OCI-LY7 (cell line): ENCODE data around the gene MYT1. TPM values are rescaled to one million over a fixed set of nuclear protein-coding genes. Genes with fewer than 3 reads are reported as not detected.
"Not testable (repeated sequence)": the region's sequence is repeated elsewhere in the genome, so short reads cannot be mapped to it uniquely, and the experiment has no call there.

Experiments
- BruUV-seq: library from RNA; stranded (reverse); fragments of 400-500 nt; replicated peaks from 2 replicates; lab custom pipeline; 2021; lab: Mats Ljungman, UMichigan
- CTCF ChIA-PET: fragments of 300-600 bp; sonication (Branson Sonifier 250); formaldehyde crosslinking; loops from one replicate; lab custom pipeline; 2022; ENCODE audit warnings: antibody characterized with exemption; ENCODE audit not compliant: unreplicated experiment; lab: Charles Lee
- POLR2A ChIA-PET: fragments of 300-600 bp; sonication (Branson Sonifier 250); formaldehyde crosslinking; loops from one replicate; lab custom pipeline; 2022; ENCODE audit warnings: antibody characterized with exemption; lab: Charles Lee
- DNase-seq: peaks from one replicate; pipeline ENCODE4 v3.0.0-alpha.2; 2015; ENCODE audit warnings: low spot score
- H2AFZ ChIP-seq: fragments of 200-600 bp; sonication (generic), shearing (Covaris generic); 2 replicates; pipeline ENCODE4 v1.6.1; 2014; ENCODE audit warnings: mild to moderate bottlenecking, antibody characterized with exemption, low read length, moderate library complexity
- H3K27ac ChIP-seq: fragments of 200-600 bp; sonication (generic); 2 replicates; pipeline ENCODE4 v1.5.1; 2014; ENCODE audit warnings: mixed run types, low read depth, mild to moderate bottlenecking, moderate library complexity, low read length, inconsistent platforms; ENCODE audit not compliant: poor library complexity, severe bottlenecking
- H3K36me3 ChIP-seq: fragments of 200-600 bp; sonication (generic); 2 replicates; pipeline ENCODE4 v1.6.1; 2014; ENCODE audit warnings: mild to moderate bottlenecking, antibody characterized with exemption, low read length, moderate library complexity, mixed read lengths; ENCODE audit not compliant: insufficient read depth
- H3K4me1 ChIP-seq: fragments of 200-600 bp; sonication (generic); 2 replicates; pipeline ENCODE4 v1.5.1; 2014; ENCODE audit warnings: mild to moderate bottlenecking, low read length; ENCODE audit not compliant: insufficient read depth, poor library complexity, severe bottlenecking
- H3K4me2 ChIP-seq: fragments of 200-600 bp; sonication (generic); 2 replicates; pipeline ENCODE4 v1.6.1; 2014; ENCODE audit warnings: mild to moderate bottlenecking, low read length
- H3K4me3 ChIP-seq: fragments of 200-600 bp; sonication (generic); 2 replicates; pipeline ENCODE4 v1.5.1; 2014; ENCODE audit warnings: mild to moderate bottlenecking, low read depth, low read length; ENCODE audit not compliant: poor library complexity, severe bottlenecking
- H3K79me2 ChIP-seq: fragments of 200-600 bp; sonication (generic); 2 replicates; pipeline ENCODE4 v1.6.1; 2016; ENCODE audit warnings: low read depth, mild to moderate bottlenecking, low read length, moderate library complexity, mixed read lengths; ENCODE audit not compliant: insufficient read depth
- H3K9me2 ChIP-seq: fragments of 200-600 bp; sonication (generic); 2 replicates; pipeline ENCODE4 v1.6.1; 2016; ENCODE audit warnings: mild to moderate bottlenecking, low read length, mixed read lengths; ENCODE audit not compliant: insufficient read depth
- H3K9me3 ChIP-seq: fragments of 200-600 bp; sonication (generic); 2 replicates; pipeline ENCODE4 v1.6.1; 2014; ENCODE audit warnings: mild to moderate bottlenecking, mixed run types, low read length, mixed read lengths
- H4K20me1 ChIP-seq: fragments of 200-600 bp; sonication (generic); 2 replicates; pipeline ENCODE4 v1.6.1; 2014; ENCODE audit warnings: mild to moderate bottlenecking, antibody characterized with exemption, low read length, moderate library complexity, mixed read lengths; ENCODE audit not compliant: insufficient read depth
- intact Hi-C: fragments of 100-400 bp; cut with micrococcal nuclease; formaldehyde crosslinking; loops from one replicate; pipeline ENCODE4 v1.10.0; 2022; ENCODE audit not compliant: unreplicated experiment
- small RNA-seq: library from RNA; depleted of rRNA; stranded (forward); fragments of <200 nt; gene quantifications from one replicate; pipeline ENCODE3, GENCODE V24; 2014
- total RNA-seq, 2 experiments: library from RNA; depleted of rRNA in 1 of 2; stranded (reverse); fragments of >200 nt in 1 of 2; shearing (Covaris generic) in 1 of 2; gene quantifications; 2 replicates each; pipeline ENCODE4 v1.2.3, GENCODE V29; 2014 to 2022

MYT1 gene
- total RNA-seq, 2 experiments from 2014 or later, result 0.32 to 0.95 TPM

- H4K20me1 ChIP-seq, CTCF ChIA-PET, POLR2A ChIA-PET, H3K79me2 ChIP-seq, intact Hi-C loops, H2AFZ ChIP-seq, H3K36me3 ChIP-seq, H3K27ac ChIP-seq, H3K4me3 ChIP-seq, BruUV-seq, DNase-seq, H3K4me2 ChIP-seq, H3K4me1 ChIP-seq, H3K9me2 ChIP-seq: not testable (repeated sequence)
- H3K9me3 ChIP-seq, result peaks cover 29% of the 10 kb centered on the region
Observed at GRCh38 chr20:64287264-64287590, 123.0 kb downstream of the MYT1 start.

Small RNA genes lying within 50 kb of the gene (small RNA-seq; reads per million reads assigned to genes)
- gene AL137028.2, result not detected

Other genes starting within 250 kb of the MYT1 start
- 19.8 and 25.6 TPM in 2 replicates for gene UCKL1, start 208.0 kb upstream of the MYT1 start, total RNA-seq (2014; rRNA removed; shearing (Covaris generic))
- 42.6 and 43.0 TPM in 2 replicates for gene UCKL1, start 208.0 kb upstream of the MYT1 start, total RNA-seq (2022)
- 5.6 and 7.2 TPM in 2 replicates for gene ZNF512B, start 194.5 kb upstream of the MYT1 start, total RNA-seq (2014; rRNA removed; shearing (Covaris generic))
- gene ZNF512B, start 194.5 kb upstream of the MYT1 start, total RNA-seq (2022), result 13.6 and 14.3 TPM in 2 replicates
- gene SAMD10, start 184.8 kb upstream of the MYT1 start, total RNA-seq (2014; rRNA removed; shearing (Covaris generic)), result 3.1 and 12.0 TPM in 2 replicates
- 11.9 and 13.3 TPM in 2 replicates for gene SAMD10, start 184.8 kb upstream of the MYT1 start, total RNA-seq (2022)
- gene PRPF6, start 183.3 kb upstream of the MYT1 start, total RNA-seq (2014; rRNA removed; shearing (Covaris generic)), result 45.1 and 61.5 TPM in 2 replicates
- gene PRPF6, start 183.3 kb upstream of the MYT1 start, total RNA-seq (2022), result 70.4 and 73.7 TPM in 2 replicates
- gene C20orf204, start 128.3 kb upstream of the MYT1 start, total RNA-seq (2014; rRNA removed; shearing (Covaris generic)), result 2.0 and 3.5 TPM in 2 replicates
- gene C20orf204, start 128.3 kb upstream of the MYT1 start, total RNA-seq (2022), result 5.9 and 6.7 TPM in 2 replicates
- not detected in 2 replicates for gene SOX18, start 114.8 kb upstream of the MYT1 start, total RNA-seq (2014; rRNA removed; shearing (Covaris generic))
- gene SOX18, start 114.8 kb upstream of the MYT1 start, total RNA-seq (2022), result not detected in 2 replicates
- gene TCEA2, start 101.3 kb upstream of the MYT1 start, total RNA-seq (2014; rRNA removed; shearing (Covaris generic)), result 36.4 and 37.5 TPM in 2 replicates
- gene TCEA2, start 101.3 kb upstream of the MYT1 start, total RNA-seq (2022), result 71.2 and 72.3 TPM in 2 replicates
- gene RGS19, start 84.9 kb upstream of the MYT1 start, total RNA-seq (2014; rRNA removed; shearing (Covaris generic)), result 85.5 and 106 TPM in 2 replicates
- gene RGS19, start 84.9 kb upstream of the MYT1 start, total RNA-seq (2022), result 63.5 and 69.4 TPM in 2 replicates
- gene OPRL1, start 84.4 kb upstream of the MYT1 start, total RNA-seq (2014; rRNA removed; shearing (Covaris generic)), result 4.8 and 6.4 TPM in 2 replicates
- 6.1 and 7.6 TPM in 2 replicates for gene OPRL1, start 84.4 kb upstream of the MYT1 start, total RNA-seq (2022)
- not detected in 2 replicates for gene LKAAEAR1, start 80.1 kb upstream of the MYT1 start, total RNA-seq (2014; rRNA removed; shearing (Covaris generic))
- not detected in 2 replicates for gene LKAAEAR1, start 80.1 kb upstream of the MYT1 start, total RNA-seq (2022)
- gene NPBWR2, start 56.9 kb upstream of the MYT1 start, total RNA-seq (2014; rRNA removed; shearing (Covaris generic)), result not detected in 2 replicates
- gene NPBWR2, start 56.9 kb upstream of the MYT1 start, total RNA-seq (2022), result not detected in 2 replicates
- 47.0 and 62.1 TPM in 2 replicates for gene PCMTD2, start 91.3 kb downstream of the MYT1 start, total RNA-seq (2014; rRNA removed; shearing (Covaris generic))
- gene PCMTD2, start 91.3 kb downstream of the MYT1 start, total RNA-seq (2022), result 51.7 and 64.2 TPM in 2 replicates